Osteocyte (in vitro differentiated cells): ENCODE results near the gene CNTNAP1. TPM values are rescaled to one million over a fixed set of nuclear protein-coding genes. Genes with fewer than 3 reads are reported as not detected.

ENCODE experiments used
- DNase-seq: peaks from one replicate; pipeline ENCODE4 v3.0.0; 2021; ENCODE audit warnings: mixed read lengths; ENCODE audit not compliant: unreplicated experiment; ENCODE audit errors: extremely low spot score
- H3K27ac Mint-ChIP-seq: one replicate; pipeline ENCODE4 v1.8.0; 2021; ENCODE audit warnings: mild to moderate bottlenecking, mixed read lengths; ENCODE audit not compliant: unreplicated experiment
- H3K27me3 Mint-ChIP-seq: one replicate; pipeline ENCODE4 v1.8.0; 2021; ENCODE audit warnings: mixed read lengths; ENCODE audit not compliant: unreplicated experiment
- H3K36me3 Mint-ChIP-seq: one replicate; pipeline ENCODE4 v1.8.0; 2021; ENCODE audit warnings: mixed read lengths; ENCODE audit not compliant: unreplicated experiment
- H3K4me1 Mint-ChIP-seq: one replicate; pipeline ENCODE4 v1.8.0; 2021; ENCODE audit warnings: mixed read lengths; ENCODE audit not compliant: unreplicated experiment
- H3K4me3 Mint-ChIP-seq: one replicate; pipeline ENCODE4 v1.8.0; 2021; ENCODE audit warnings: mild to moderate bottlenecking, moderate library complexity, mixed read lengths; ENCODE audit not compliant: unreplicated experiment
- H3K9me3 Mint-ChIP-seq: one replicate; pipeline ENCODE4 v1.8.0; 2021; ENCODE audit warnings: mixed read lengths; ENCODE audit not compliant: unreplicated experiment
- total RNA-seq: library from RNA; stranded (reverse); gene quantifications from 2 replicates; pipeline ENCODE4 v1.2.1, GENCODE V29; 2021
- TF ChIP-seq, protein P1 (sequence below): fragments of 200-600 bp; sonication (generic); IDR thresholded peaks from 2 replicates; pipeline ENCODE4 v1.5.0; 2021; ENCODE audit warnings: antibody characterized with exemption, mild to moderate bottlenecking, moderate library complexity

Gene CNTNAP1
- total RNA-seq, 1 donor from 2014 or later: 35.8 TPM

DNA sequence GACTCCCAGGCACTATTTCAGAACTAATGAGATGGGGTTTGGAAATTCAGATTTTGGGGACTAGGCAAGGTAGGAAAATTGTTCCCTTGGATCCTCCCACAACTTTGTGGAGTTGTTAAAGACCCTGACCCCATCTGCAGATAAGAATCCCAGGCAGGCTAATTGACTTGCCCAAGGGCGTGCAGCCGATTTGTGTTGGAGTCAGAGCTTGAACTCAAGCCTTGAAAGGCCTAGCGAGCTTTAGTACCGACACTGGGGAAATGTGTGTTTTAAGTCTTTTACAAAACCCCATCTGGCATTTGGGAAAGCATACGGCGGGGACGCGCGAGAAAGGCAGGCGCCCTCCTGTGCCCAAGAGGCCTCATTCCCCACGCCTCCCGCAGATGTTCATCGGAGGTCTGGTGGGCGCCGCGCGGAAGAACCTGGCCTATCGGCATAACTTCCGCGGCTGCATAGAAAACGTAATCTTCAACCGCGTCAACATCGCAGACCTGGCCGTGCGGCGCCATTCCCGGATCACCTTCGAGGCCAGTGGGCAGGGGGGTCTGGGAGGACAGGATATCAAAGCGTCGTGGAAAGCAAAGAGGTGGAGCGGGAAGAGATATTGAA lies 4.3 kb downstream of the CNTNAP1 start:
- Mint-ChIP-seq H3K9me3 (no peaks in the 10 kb centered on the region), H3K4me1 (peaks cover 18% of the 10 kb centered on the region), H3K27me3 (no peaks in the 10 kb centered on the region), H3K4me3 (no peak overlapping the region), H3K36me3 (peaks cover 23% of the 10 kb centered on the region), H3K27ac (no peak overlapping the region)
- no peak for DNase-seq
- TF ChIP-seq, protein P1, sequence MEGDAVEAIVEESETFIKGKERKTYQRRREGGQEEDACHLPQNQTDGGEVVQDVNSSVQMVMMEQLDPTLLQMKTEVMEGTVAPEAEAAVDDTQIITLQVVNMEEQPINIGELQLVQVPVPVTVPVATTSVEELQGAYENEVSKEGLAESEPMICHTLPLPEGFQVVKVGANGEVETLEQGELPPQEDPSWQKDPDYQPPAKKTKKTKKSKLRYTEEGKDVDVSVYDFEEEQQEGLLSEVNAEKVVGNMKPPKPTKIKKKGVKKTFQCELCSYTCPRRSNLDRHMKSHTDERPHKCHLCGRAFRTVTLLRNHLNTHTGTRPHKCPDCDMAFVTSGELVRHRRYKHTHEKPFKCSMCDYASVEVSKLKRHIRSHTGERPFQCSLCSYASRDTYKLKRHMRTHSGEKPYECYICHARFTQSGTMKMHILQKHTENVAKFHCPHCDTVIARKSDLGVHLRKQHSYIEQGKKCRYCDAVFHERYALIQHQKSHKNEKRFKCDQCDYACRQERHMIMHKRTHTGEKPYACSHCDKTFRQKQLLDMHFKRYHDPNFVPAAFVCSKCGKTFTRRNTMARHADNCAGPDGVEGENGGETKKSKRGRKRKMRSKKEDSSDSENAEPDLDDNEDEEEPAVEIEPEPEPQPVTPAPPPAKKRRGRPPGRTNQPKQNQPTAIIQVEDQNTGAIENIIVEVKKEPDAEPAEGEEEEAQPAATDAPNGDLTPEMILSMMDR: no peak

DNA sequence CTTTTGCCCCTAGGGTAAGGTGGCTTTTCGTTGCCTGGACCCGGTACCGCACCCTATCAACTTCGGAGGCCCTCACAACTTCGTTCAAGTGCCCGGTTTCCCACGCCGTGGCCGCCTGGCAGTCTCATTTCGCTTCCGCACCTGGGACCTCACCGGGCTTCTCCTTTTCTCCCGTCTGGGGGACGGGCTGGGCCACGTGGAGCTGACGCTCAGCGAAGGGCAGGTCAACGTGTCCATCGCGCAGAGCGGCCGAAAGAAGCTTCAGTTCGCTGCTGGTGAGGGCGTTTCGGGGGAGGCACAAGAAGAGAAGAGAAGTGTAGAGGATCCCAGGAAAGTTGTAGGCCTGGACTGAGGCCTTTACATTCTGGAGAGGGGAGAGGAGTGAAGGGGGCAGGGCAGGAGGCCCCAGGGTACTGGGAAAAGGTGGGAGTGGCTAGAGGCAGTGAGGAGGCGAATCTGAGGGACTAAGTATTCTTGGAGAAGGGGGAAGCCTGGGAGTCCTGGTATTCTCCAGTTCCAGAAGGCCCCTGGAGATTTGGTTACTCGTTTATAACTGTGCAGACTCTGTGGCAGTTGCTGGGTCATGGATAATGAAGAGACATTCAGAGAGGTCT lies 5.5 kb downstream of the CNTNAP1 start:
- no peak overlapping the region for H3K4me3 Mint-ChIP-seq
- H3K27me3 Mint-ChIP-seq: no peaks in the 10 kb centered on the region
- H3K4me1 Mint-ChIP-seq: peaks cover 10% of the 10 kb centered on the region
- TF ChIP-seq, protein P1: no peak
- H3K27ac Mint-ChIP-seq: no peak overlapping the region
- no peak for DNase-seq
- H3K9me3 Mint-ChIP-seq: no peaks in the 10 kb centered on the region
- H3K36me3 Mint-ChIP-seq: peaks cover 25% of the 10 kb centered on the region

DNA sequence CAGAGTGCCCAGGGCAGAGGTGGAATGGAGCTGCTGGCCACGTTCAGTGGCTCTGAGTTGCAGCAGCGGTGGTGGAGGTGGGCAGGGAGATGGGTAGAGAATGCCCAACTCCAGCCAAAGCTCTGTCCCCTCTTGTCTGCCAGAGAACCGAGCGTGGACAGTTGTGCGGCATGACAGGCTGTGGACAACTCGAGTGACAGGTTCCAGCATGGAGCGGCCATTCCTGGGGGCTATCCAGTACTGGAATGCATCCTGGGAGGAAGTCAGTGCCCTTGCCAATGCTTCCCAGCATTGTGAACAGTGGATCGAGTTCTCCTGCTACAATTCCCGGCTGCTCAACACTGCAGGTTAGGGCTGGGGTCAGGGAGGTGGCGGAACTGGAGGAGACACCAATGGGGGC lies 8.3 kb downstream of the CNTNAP1 start:
- Mint-ChIP-seq H3K27ac (no peak overlapping the region), H3K4me3 (no peak overlapping the region), H3K36me3 (peaks cover 25% of the 10 kb centered on the region), H3K9me3 (no peaks in the 10 kb centered on the region), H3K27me3 (no peaks in the 10 kb centered on the region), H3K4me1 (no peaks in the 10 kb centered on the region)
- TF ChIP-seq, protein P1: no peak
- DNase-seq: no peak

DNA sequence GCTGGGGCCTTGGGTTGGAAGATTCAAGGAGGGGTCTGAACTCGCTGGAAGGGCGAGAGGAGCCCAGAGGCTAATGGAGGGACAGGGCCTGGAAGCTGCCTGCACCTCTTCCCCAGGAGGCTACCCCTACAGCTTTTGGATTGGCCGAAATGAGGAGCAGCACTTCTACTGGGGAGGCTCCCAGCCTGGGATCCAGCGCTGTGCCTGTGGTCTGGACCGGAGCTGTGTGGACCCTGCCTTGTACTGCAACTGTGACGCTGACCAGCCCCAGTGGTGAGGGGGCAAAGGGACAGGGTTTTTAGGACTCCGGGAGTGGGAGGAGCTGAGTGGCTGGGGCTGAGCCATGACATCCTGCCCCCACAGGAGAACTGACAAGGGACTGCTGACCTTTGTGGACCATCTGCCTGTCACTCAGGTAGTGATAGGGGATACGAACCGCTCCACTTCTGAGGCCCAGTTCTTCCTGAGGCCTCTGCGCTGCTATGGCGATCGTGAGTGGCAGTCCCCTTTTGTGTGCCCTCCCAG lies 8.8 kb downstream of the CNTNAP1 start:
- no peak for DNase-seq
- H3K9me3 Mint-ChIP-seq: no peaks in the 10 kb centered on the region
- H3K4me3 Mint-ChIP-seq: no peak overlapping the region
- H3K36me3 Mint-ChIP-seq: peaks cover 26% of the 10 kb centered on the region
- no peaks in the 10 kb centered on the region for H3K27me3 Mint-ChIP-seq
- TF ChIP-seq, protein P1: no peak
- H3K27ac Mint-ChIP-seq: no peak overlapping the region
- no peaks in the 10 kb centered on the region for H3K4me1 Mint-ChIP-seq

DNA sequence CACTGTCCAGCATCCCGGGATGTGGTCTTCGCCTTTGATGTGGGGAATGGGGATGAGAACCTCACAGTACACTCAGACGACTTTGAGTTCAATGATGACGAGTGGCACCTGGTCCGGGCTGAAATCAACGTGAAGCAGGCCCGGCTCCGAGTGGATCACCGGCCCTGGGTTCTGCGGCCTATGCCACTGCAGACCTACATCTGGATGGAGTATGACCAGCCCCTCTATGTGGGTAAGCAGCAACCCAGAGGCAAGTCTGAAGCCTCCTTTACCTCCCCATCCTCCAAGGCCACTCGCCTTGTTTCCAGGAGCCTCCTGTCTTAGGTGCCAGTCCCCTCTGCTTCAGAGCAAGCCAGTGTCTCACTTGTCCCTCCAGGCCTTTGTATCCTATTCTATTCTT lies 10.2 kb downstream of the CNTNAP1 start:
- H3K9me3 Mint-ChIP-seq: no peaks in the 10 kb centered on the region
- H3K36me3 Mint-ChIP-seq: peaks cover 20% of the 10 kb centered on the region
- no peak overlapping the region for H3K4me3 Mint-ChIP-seq
- TF ChIP-seq, protein P1: no peak
- no peak overlapping the region for H3K27ac Mint-ChIP-seq
- DNase-seq: no peak
- no peaks in the 10 kb centered on the region for H3K4me1 Mint-ChIP-seq
- no peaks in the 10 kb centered on the region for H3K27me3 Mint-ChIP-seq
